Hepatocyte (in vitro differentiated cells): ENCODE data around the gene MRPL2. TPM values are rescaled to one million over a fixed set of nuclear protein-coding genes. Genes with fewer than 3 reads are reported as not detected.

Experiments used
- DNase-seq: peaks from one replicate; pipeline ENCODE4 v3.0.0-alpha.2; 2016; ENCODE audit warnings: low spot score
- H2AFZ ChIP-seq: fragments of 200-600 bp; sonication (generic); 2 replicates; pipeline ENCODE4 v1.6.0; 2016; ENCODE audit warnings: antibody characterized with exemption, mild to moderate bottlenecking
- H3K27ac ChIP-seq: fragments of 200-600 bp; sonication (generic); 2 replicates; pipeline ENCODE4 v1.5.1; 2016; ENCODE audit warnings: mild to moderate bottlenecking
- H3K27me3 ChIP-seq: fragments of 200-600 bp; sonication (generic); 2 replicates; pipeline ENCODE4 v1.6.1; 2016
- H3K36me3 ChIP-seq: fragments of 200-600 bp; sonication (generic); replicated peaks from 2 replicates; pipeline ENCODE4 v1.5.1; 2016; ENCODE audit warnings: low read depth; ENCODE audit not compliant: insufficient read depth
- H3K4me1 ChIP-seq: fragments of 200-600 bp; sonication (generic); 2 replicates; pipeline ENCODE4 v1.5.1; 2016; ENCODE audit warnings: mild to moderate bottlenecking, moderate library complexity; ENCODE audit not compliant: insufficient read depth
- H3K4me2 ChIP-seq: fragments of 200-600 bp; sonication (generic); 2 replicates; pipeline ENCODE4 v1.6.0; 2016
- H3K4me3 ChIP-seq: fragments of 200-600 bp; sonication (generic); 2 replicates; pipeline ENCODE4 v1.5.1; 2016; ENCODE audit warnings: mild to moderate bottlenecking
- H3K79me2 ChIP-seq: fragments of 200-600 bp; sonication (generic); 2 replicates; pipeline ENCODE4 v1.6.0; 2017; ENCODE audit warnings: mild to moderate bottlenecking
- H3K9me2 ChIP-seq: fragments of 200-600 bp; sonication (generic); replicated peaks from 2 replicates; pipeline ENCODE4 v1.6.0; 2017; ENCODE audit warnings: mild to moderate bottlenecking; ENCODE audit not compliant: insufficient read depth
- H3K9me3 ChIP-seq: fragments of 200-600 bp; sonication (generic); 2 replicates; pipeline ENCODE4 v1.5.1; 2016; ENCODE audit warnings: low read depth, mild to moderate bottlenecking
- H4K20me1 ChIP-seq: fragments of 200-600 bp; sonication (generic); 2 replicates; pipeline ENCODE4 v1.6.0; 2016; ENCODE audit warnings: mild to moderate bottlenecking; ENCODE audit not compliant: insufficient read depth, poor library complexity, severe bottlenecking
- CTCF ChIP-seq: fragments of 200-600 bp; sonication (generic); IDR thresholded peaks from 2 replicates; pipeline ENCODE4 v1.5.1; 2016; ENCODE audit warnings: antibody characterized with exemption, mild to moderate bottlenecking; ENCODE audit not compliant: poor library complexity
- EZH2 ChIP-seq: fragments of 200-600 bp; sonication (generic); IDR thresholded peaks from 2 replicates; pipeline ENCODE4 v1.6.1; 2016; ENCODE audit warnings: antibody characterized with exemption, mild to moderate bottlenecking, borderline replicate concordance
- EZH2phosphoT487 ChIP-seq: fragments of 200-600 bp; sonication (generic); IDR thresholded peaks from one replicate; pipeline ENCODE4 v1.6.1; 2018; ENCODE audit warnings: antibody characterized with exemption, mild to moderate bottlenecking, low read depth, moderate library complexity; ENCODE audit not compliant: unreplicated experiment, severe bottlenecking
- WGBS: methylation state at CpG from one replicate; pipeline ENCODE4 v1.1.6; 2016; ENCODE audit warnings: low lambda C conversion rate; ENCODE audit errors: missing lambda C conversion rate; 5-methylcytosine and 5-hydroxymethylcytosine counted together
- polyA plus RNA-seq: library from polyadenylated mRNA; unstranded; fragments of >200 nt; fragmentation: Nextera tagmentation; extraction: Ambion mirVana; gene quantifications from 2 replicates; pipeline ENCODE4 v1.2.1, GENCODE V29; 2016
- total RNA-seq: library from RNA; depleted of rRNA; stranded (reverse); fragments of >200 nt; gene quantifications from 2 replicates; pipeline ENCODE4 v1.2.3, GENCODE V29; 2014

Gene MRPL2
- total and polyA plus RNA-seq, 2 experiments from 2014 or later = 24.7 to 68.4 TPM

- DNase-seq = no peak
- Histone ChIP-seq H3K4me1 (peaks cover 63% of the 10 kb centered on the region), H3K79me2 (peaks cover 92% of the 10 kb centered on the region), H2AFZ (no peak overlapping the region), H3K9me3 (no peaks in the 10 kb centered on the region), H3K27ac (no peak overlapping the region), H3K36me3 (no peaks in the 10 kb centered on the region), H4K20me1 (peaks cover 8% of the 10 kb centered on the region), H3K4me2 (peak overlapping the region; percentile 69), H3K27me3 (no peaks in the 10 kb centered on the region), H3K9me2 (no peaks in the 10 kb centered on the region), H3K4me3 (no peak overlapping the region)
- WGBS = 76% methylated on average over 9 of the region's 9 CpGs
- TF ChIP-seq EZH2 = no peak
- TF ChIP-seq CTCF = no peak
- TF ChIP-seq EZH2phosphoT487 = no peak
Measured at GRCh38 chr6:43093436-43094289, 34.4 kb upstream of the MRPL2 start.

GRCh38 chr6:43092635-43093034 lies 33.4 kb upstream of the MRPL2 start:
- no peak overlapping the region for H3K27ac ChIP-seq
- H3K4me2 ChIP-seq = no peak overlapping the region
- H4K20me1 ChIP-seq = peaks cover 8% of the 10 kb centered on the region
- H3K79me2 ChIP-seq = peaks cover 92% of the 10 kb centered on the region
- no peaks in the 10 kb centered on the region for H3K27me3 ChIP-seq
- H3K9me3 ChIP-seq = no peaks in the 10 kb centered on the region
- no peaks in the 10 kb centered on the region for H3K36me3 ChIP-seq
- DNase-seq = no peak
- H3K9me2 ChIP-seq = no peaks in the 10 kb centered on the region
- TF ChIP-seq EZH2phosphoT487 (no peak), EZH2 (no peak), CTCF (no peak)
- H2AFZ ChIP-seq = no peak overlapping the region
- H3K4me1 ChIP-seq = peaks cover 59% of the 10 kb centered on the region
- no peak overlapping the region for H3K4me3 ChIP-seq

- TF ChIP-seq CTCF = no peak
- no peak for TF ChIP-seq EZH2phosphoT487
- no peak for TF ChIP-seq EZH2
- Histone ChIP-seq H2AFZ (no peak overlapping the region), H3K4me3 (no peak overlapping the region), H3K27ac (peak overlapping the region; percentile 89), H3K4me1 (peaks cover 53% of the 10 kb centered on the region), H3K36me3 (no peaks in the 10 kb centered on the region), H3K79me2 (peaks cover 93% of the 10 kb centered on the region), H4K20me1 (peaks cover 11% of the 10 kb centered on the region), H3K9me2 (no peaks in the 10 kb centered on the region), H3K27me3 (no peaks in the 10 kb centered on the region), H3K9me3 (no peaks in the 10 kb centered on the region), H3K4me2 (peak overlapping the region; percentile 68)
- WGBS = 90% methylated on average over 10 of the region's 10 CpGs
- DNase-seq = no peak
Measured at GRCh38 chr6:43091436-43091991, 32.3 kb upstream of the MRPL2 start.
